ENCODE data around the gene VPS11. TPM values are rescaled to one million over a fixed set of nuclear protein-coding genes. Genes with fewer than 3 reads are reported as not detected.
A peak's percentile ranks its signal among the peaks of the same experiment; 100 is the strongest.

Gene VPS11
- polyA plus RNA-seq, 1 experiment: 15.9 TPM

DNA sequence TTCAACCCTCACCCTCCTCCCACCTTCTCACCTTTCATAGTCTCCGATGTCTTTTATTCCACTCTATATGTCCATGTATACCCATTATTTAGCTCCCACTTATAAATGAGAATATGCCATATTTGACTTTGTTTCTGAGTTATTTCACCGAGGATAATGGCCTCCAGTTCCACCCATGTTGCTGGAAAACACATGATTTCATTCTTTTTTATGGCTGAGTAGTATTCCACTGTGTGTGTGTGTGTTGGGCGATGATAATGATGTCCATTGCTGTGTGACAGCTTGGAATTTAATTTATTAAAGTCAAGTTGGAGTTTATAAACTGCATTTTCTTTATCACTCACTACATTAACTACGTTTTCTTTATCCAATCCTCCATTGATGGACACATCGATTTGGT is 50.6 kb downstream of the VPS11 start:
- H3K27me3 ChIP-seq (ENCODE audit: control insufficient read depth, insufficient read depth, low read length): no peaks in the 10 kb centered on the region
- peaks cover 11% of the 10 kb centered on the region for H3K36me3 ChIP-seq (ENCODE audit: control insufficient read depth, insufficient read depth, low read length)
- ChIA-PET POLR2A (no interaction called here), CTCF (interaction anchor here (0.9 to 3.3 kb wide), 2 partner anchors 8 to 16 kb away, joined by 3 to 11 read pairs; no protein-coding TSS in a partner anchor)
- DNase-seq (ENCODE audit: low read depth): no peak
- no peak overlapping the region for H3K4me3 ChIP-seq (ENCODE audit: low read depth, low read length)
- TF ChIP-seq, protein P1, sequence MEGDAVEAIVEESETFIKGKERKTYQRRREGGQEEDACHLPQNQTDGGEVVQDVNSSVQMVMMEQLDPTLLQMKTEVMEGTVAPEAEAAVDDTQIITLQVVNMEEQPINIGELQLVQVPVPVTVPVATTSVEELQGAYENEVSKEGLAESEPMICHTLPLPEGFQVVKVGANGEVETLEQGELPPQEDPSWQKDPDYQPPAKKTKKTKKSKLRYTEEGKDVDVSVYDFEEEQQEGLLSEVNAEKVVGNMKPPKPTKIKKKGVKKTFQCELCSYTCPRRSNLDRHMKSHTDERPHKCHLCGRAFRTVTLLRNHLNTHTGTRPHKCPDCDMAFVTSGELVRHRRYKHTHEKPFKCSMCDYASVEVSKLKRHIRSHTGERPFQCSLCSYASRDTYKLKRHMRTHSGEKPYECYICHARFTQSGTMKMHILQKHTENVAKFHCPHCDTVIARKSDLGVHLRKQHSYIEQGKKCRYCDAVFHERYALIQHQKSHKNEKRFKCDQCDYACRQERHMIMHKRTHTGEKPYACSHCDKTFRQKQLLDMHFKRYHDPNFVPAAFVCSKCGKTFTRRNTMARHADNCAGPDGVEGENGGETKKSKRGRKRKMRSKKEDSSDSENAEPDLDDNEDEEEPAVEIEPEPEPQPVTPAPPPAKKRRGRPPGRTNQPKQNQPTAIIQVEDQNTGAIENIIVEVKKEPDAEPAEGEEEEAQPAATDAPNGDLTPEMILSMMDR (IDR thresholded peaks at IDR 0.05; ENCODE audit: insufficient read depth, low read depth, low read length): no peak

DNA sequence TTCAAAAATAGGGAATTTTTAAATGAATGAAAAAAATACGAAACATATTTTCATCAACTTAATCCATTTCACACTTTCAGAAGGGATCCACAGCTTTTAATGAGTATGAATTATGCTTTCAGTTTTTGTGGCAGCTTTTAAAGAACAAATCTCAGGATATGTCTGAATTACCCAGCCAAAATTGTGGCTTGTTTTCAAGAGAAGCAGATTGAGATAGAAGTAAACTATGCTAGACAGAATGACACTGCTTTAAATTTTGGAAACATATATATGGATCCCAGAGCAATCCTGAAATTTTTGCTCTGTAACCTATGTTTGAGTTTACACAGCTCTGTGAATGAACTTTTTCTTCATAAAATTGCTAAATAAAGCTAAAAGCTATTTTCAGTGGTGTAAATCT is 51.3 kb downstream of the VPS11 start:
- POLR2A ChIA-PET: no interaction called here
- no peak for DNase-seq (ENCODE audit: low read depth)
- no peak overlapping the region for H3K4me3 ChIP-seq (ENCODE audit: low read depth, low read length)
- H3K27me3 ChIP-seq (ENCODE audit: control insufficient read depth, insufficient read depth, low read length): no peaks in the 10 kb centered on the region
- TF ChIP-seq, protein P1 (IDR thresholded peaks at IDR 0.05; ENCODE audit: insufficient read depth, low read depth, low read length): no peak
- CTCF ChIA-PET: interaction anchor here (3.3 kb wide), 1 partner anchor 8 kb away, joined by 11 read pairs; no protein-coding TSS in a partner anchor
- peaks cover 6% of the 10 kb centered on the region for H3K36me3 ChIP-seq (ENCODE audit: control insufficient read depth, insufficient read depth, low read length)

DNA sequence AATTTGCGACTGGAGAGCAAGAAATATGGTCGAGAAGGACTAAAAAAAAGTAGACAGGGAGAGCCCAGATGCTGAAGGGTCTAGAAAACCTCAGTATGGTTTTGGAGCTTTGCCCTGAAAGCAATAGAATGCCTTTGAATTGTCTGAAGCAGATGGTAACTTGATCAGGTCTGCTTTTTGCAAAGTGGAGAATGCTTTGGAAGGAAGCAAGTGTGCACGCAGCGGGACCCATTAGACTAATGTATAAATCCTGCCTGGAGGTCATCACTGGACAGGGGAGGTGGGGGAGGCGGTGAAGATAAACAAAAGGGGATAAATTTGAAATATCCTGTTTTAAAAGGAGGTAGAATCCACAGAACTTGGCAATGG is 53.0 kb downstream of the VPS11 start:
- no peaks in the 10 kb centered on the region for H3K27me3 ChIP-seq (ENCODE audit: control insufficient read depth, insufficient read depth, low read length)
- no peak for DNase-seq (ENCODE audit: low read depth)
- H3K4me3 ChIP-seq (ENCODE audit: low read depth, low read length): peak overlapping the region; percentile 42
- H3K36me3 ChIP-seq (ENCODE audit: control insufficient read depth, insufficient read depth, low read length): peaks cover 8% of the 10 kb centered on the region
- ChIA-PET POLR2A (interaction anchor here (0.6 kb wide), 1 partner anchor 35 kb away, joined by 6 read pairs; no protein-coding TSS in a partner anchor), CTCF (interaction anchor here (0.8 to 3.3 kb wide), 6 partner anchors 10 to 204 kb away, joined by 3 to 11 read pairs (median 4); no protein-coding TSS in a partner anchor)
- TF ChIP-seq, protein P1 (IDR thresholded peaks at IDR 0.05; ENCODE audit: insufficient read depth, low read depth, low read length): no peak

DNA sequence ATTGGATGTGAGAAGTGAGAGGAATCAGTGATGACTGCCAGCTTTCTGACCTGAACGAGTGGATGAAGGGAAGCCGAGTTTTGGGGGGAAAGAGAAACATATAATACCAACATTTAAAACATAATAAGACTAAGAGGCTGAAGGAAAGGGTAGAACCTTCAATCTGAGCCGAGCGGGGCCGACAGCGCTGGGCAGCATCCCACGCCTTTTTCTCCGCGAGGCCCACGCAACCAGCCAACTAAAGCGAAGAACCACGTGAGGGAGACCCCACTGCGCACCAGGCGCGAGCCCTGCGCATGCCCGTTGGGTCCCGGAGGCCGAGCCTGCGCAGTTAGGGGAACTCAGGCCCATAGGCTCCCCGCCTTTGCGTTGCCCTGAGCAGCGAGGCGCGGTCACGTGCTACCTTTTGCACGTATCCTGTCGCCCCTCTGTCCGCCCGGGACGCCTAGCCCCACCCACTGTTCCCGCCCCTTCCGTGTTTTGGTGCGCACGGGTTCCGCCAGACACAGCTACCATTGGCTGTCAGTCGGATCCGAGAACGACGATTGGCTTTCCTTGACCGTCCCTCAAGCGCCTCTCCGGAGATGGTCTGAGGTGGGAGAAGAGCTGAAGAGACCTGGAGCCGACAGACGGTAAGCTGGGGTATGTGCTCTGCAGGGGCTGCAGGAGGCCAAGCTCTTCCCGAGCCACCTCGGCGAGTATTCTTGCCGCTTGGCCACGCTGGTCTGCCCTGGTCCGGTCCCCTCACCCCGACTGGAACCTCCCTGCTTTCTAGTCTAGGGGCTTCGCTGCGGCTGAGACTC is 53.6 kb downstream of the VPS11 start, which contains the start of gene HINFP:
Gene HINFP (plus strand): TSS at position 573 of the 803 bp plus-strand sequence. CDS start 5,365 bp downstream, outside the sequence.
- ChIA-PET CTCF (interaction anchor here (0.8 to 3.3 kb wide), 6 partner anchors 11 to 203 kb away, joined by 3 to 11 read pairs (median 6); no protein-coding TSS in a partner anchor), POLR2A (interaction anchor here (0.5 to 0.9 kb wide), 7 partner anchors 14 to 217 kb away, joined by 3 to 7 read pairs (median 4); partner anchors contain the start of gene C2CD2L)
- peaks cover 8% of the 10 kb centered on the region for H3K36me3 ChIP-seq (ENCODE audit: control insufficient read depth, insufficient read depth, low read length)
- H3K4me3 ChIP-seq (ENCODE audit: low read depth, low read length): peak within 1 kb of the TSS; percentile 89
- H3K27me3 ChIP-seq (ENCODE audit: control insufficient read depth, insufficient read depth, low read length): no peaks in the 10 kb centered on the region
- TF ChIP-seq, protein P1 (IDR thresholded peaks at IDR 0.05; ENCODE audit: insufficient read depth, low read depth, low read length): no peak
- DNase-seq (ENCODE audit: low read depth): peak; percentile 96

DNA sequence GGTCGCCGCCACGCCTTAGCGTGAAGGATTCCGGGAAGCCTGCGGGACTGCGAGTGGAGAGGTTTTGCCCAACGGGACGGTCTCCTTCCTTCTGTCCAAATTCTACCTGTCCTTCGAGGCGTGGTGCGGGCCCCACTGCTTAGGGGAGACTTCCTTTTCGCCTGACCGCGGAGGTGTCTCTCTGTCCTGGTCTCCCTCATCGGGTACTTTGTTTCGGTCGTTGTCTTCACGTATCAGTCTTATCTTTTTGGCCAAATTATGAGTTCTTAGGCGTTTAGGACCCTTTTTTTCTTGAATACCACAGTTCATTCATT is 54.1 kb downstream of the VPS11 start:
- Histone ChIP-seq H3K4me3 (ENCODE audit: low read depth, low read length) (peak overlapping the region; percentile 89), H3K27me3 (ENCODE audit: control insufficient read depth, insufficient read depth, low read length) (no peaks in the 10 kb centered on the region), H3K36me3 (ENCODE audit: control insufficient read depth, insufficient read depth, low read length) (peaks cover 6% of the 10 kb centered on the region; the same call in 1 of the 2 replicates)
- ChIA-PET CTCF (interaction anchor here (0.7 to 2.3 kb wide), 5 partner anchors 13 to 156 kb away, joined by 3 to 7 read pairs (median 5); no protein-coding TSS in a partner anchor), POLR2A (interaction anchor here (0.5 to 0.9 kb wide), 6 partner anchors 15 to 216 kb away, joined by 3 to 7 read pairs (median 4); partner anchors contain the start of gene C2CD2L)
- TF ChIP-seq, protein P1 (IDR thresholded peaks at IDR 0.05; ENCODE audit: insufficient read depth, low read depth, low read length): no peak
- no peak for DNase-seq (ENCODE audit: low read depth)

Measured in BJ (cell line).